WERI-Rb-1 (cell line): ENCODE data around the gene DUSP9.

Experiments
- DNase-seq: peaks from one replicate; pipeline ENCODE4 v3.0.0-alpha.2; 2020
- H3K27ac ChIP-seq: fragments of 250-450 bp; sonication (Bioruptor Pico); 2 replicates; pipeline ENCODE4 v1.5.1; 2020; ENCODE audit warnings: mild to moderate bottlenecking, moderate library complexity
- H3K27me3 ChIP-seq: fragments of 250-450 bp; sonication (Bioruptor Pico); 2 replicates; pipeline ENCODE4 v1.5.1; 2021; ENCODE audit warnings: mild to moderate bottlenecking, low read depth, moderate library complexity; ENCODE audit not compliant: insufficient read depth, severe bottlenecking
- H3K36me3 ChIP-seq: fragments of 250-450 bp; sonication (Bioruptor Pico); 2 replicates; pipeline ENCODE4 v1.5.1; 2020; ENCODE audit warnings: mild to moderate bottlenecking, moderate library complexity
- H3K4me3 ChIP-seq: 2 replicates; pipeline ENCODE4 v1.5.1; 2011; ENCODE audit warnings: low read depth, mild to moderate bottlenecking, control low read depth, low read length
- H3K9me3 ChIP-seq: fragments of 250-450 bp; sonication (Bioruptor Pico); 2 replicates; pipeline ENCODE4 v1.5.1; 2021; ENCODE audit warnings: mild to moderate bottlenecking, moderate library complexity; ENCODE audit not compliant: severe bottlenecking
- CTCF ChIP-seq: IDR thresholded peaks from 2 replicates; pipeline ENCODE4 v1.5.1; 2011; ENCODE audit warnings: low read depth, mild to moderate bottlenecking, control low read depth, inconsistent platforms, low read length

The DUSP9 gene

GRCh38 chrX:153643431-153644351, 3.3 kb upstream of the DUSP9 start:
- H3K27me3 ChIP-seq: peaks cover 29% of the 10 kb centered on the region
- H3K4me3 ChIP-seq: peak overlapping the region; percentile 41
- H3K9me3 ChIP-seq: no peaks in the 10 kb centered on the region
- H3K27ac ChIP-seq: no peak overlapping the region
- H3K36me3 ChIP-seq: no peaks in the 10 kb centered on the region
- TF ChIP-seq CTCF: peak; percentile 47
- peak; percentile 51 for DNase-seq

- no peaks in the 10 kb centered on the region for H3K36me3 ChIP-seq
- peak; percentile 75 for TF ChIP-seq CTCF
- H3K4me3 ChIP-seq: peak overlapping the region; percentile 51
- H3K27ac ChIP-seq: peak overlapping the region; percentile 13; the same call in 1 of the 2 replicates
- H3K9me3 ChIP-seq: no peaks in the 10 kb centered on the region
- DNase-seq: peak; percentile 89
- H3K27me3 ChIP-seq: peaks cover 29% of the 10 kb centered on the region
Observed at GRCh38 chrX:153644356-153645125, 2.5 kb upstream of the DUSP9 start.

DNA sequence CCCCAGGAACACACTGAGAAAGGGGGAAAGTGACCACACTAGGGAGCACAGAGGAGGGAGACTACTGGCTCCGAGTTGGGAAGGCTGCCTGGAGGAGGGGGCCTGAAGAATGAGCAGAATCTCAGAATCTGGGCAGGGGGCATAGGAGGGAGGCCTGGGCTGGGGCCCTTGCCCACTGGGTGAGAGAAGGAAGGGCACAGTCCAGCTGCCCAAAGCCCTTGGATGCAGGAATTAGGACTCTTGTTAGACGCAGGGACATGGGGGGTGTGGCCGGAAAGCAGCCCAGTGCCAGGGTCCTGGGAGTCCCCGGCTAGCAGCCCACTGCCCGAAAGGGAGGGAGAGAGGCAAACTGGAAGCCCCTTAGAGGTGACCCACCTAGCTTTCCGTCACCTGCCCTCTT, 1.9 kb upstream of the DUSP9 start:
- H3K27ac ChIP-seq: peak overlapping the region; percentile 13; the same call in 1 of the 2 replicates
- peaks cover 29% of the 10 kb centered on the region for H3K27me3 ChIP-seq
- TF ChIP-seq CTCF: no peak
- no peak overlapping the region for H3K4me3 ChIP-seq
- peak; percentile 10 for DNase-seq
- no peaks in the 10 kb centered on the region for H3K36me3 ChIP-seq
- H3K9me3 ChIP-seq: no peaks in the 10 kb centered on the region

- TF ChIP-seq CTCF: no peak
- Histone ChIP-seq H3K27me3 (peaks cover 26% of the 10 kb centered on the region), H3K4me3 (no peak overlapping the region)
Observed at GRCh38 chrX:153645921-153646488, 998 bp upstream of the DUSP9 start.

GRCh38 chrX:153647461-153648357, 706 bp downstream of the DUSP9 start:
- no peak for TF ChIP-seq CTCF
- no peak for DNase-seq
- Histone ChIP-seq H3K36me3 (no peaks in the 10 kb centered on the region), H3K27me3 (peaks cover 15% of the 10 kb centered on the region), H3K4me3 (no peak overlapping the region), H3K9me3 (no peaks in the 10 kb centered on the region), H3K27ac (no peak overlapping the region)

More at GRCh38 chrX:153645921-153646488, 998 bp upstream of the DUSP9 start:
- Histone ChIP-seq H3K36me3 (no peaks in the 10 kb centered on the region), H3K27ac (no peak overlapping the region), H3K9me3 (no peaks in the 10 kb centered on the region)
- no peak for DNase-seq
